ENCODE measurements around the gene PIK3C2G.
"Not testable (repeated sequence)": the region's sequence is repeated elsewhere in the genome, so short reads cannot be mapped to it uniquely, and the experiment has no call there.

Gene PIK3C2G

GRCh38 chr12:18632848-18633247 is 371.5 kb downstream of the PIK3C2G start:
- DNase-seq (ENCODE audit: low read depth in 3 of 3): no peak

- no peak for DNase-seq (ENCODE audit: low read depth in 3 of 3)
These were observed 373.1 kb downstream of the PIK3C2G start for GRCh38 chr12:18634382-18634781.

- DNase-seq (ENCODE audit: low read depth in 3 of 3): no peak
These were observed 379.1 kb downstream of the PIK3C2G start for GRCh38 chr12:18640321-18640955.

DNA sequence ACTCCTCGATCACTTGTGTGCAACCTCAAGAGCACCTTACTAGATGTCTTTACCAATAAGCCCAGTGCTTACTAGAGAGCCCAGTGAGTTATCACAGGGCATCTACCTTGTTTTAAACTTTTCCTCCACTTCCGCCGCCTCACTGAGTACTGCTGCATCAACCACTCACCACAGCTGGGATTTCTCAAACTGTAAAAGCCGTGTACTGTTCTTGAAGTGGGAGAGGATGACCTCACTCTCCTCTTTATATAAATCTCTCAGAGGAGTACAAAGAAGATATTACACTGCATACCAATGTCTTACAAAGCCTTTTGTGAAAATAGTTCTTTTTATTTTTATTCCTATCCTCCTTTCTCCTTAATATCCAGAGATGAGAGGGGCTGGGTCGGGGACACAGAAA is 382.4 kb downstream of the PIK3C2G start:
- no peak for DNase-seq (ENCODE audit: low read depth in 3 of 3)

DNA sequence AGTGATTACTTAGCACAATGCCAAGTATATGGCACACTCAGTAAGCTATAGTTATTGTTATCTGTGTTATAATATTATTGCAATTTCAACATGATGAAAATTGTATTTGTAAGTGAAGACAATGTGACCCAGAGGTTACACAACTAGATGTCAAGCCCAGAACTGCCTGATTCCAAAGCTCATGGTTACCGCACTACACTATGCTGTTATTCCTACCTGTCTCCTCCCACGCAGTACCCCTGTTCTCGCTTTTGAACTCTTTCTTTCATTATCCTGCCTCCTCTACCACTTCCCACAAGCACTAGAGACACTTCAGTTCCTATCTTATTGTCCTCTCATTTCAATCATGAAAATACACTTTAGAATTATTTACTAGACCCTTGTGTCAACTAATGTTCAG is 383.2 kb downstream of the PIK3C2G start:
- DNase-seq (ENCODE audit: low read depth in 3 of 3): no peak

- no peak for DNase-seq (ENCODE audit: low read depth in 3 of 3)
These were observed 385.1 kb downstream of the PIK3C2G start for GRCh38 chr12:18646286-18646890.

DNA sequence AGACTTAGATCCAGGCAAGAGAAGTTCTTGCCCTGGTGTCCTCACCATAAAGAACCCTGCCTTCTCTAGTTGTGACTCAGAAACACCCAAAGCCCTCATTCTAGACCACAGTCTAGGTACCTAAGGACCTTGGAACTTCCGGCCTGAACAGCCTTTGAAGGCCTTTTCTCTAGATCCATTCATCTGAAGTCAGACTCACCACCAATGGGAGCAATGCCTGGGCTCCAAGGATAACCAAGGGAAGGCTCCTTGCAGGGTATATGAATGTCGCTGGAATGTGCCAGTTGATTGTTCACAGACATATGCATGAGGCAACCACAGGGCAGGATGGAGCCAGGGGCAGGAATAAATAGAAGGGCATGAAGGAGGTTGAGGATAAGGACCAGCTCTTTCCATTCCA is 390.2 kb downstream of the PIK3C2G start:
- no peak for DNase-seq (ENCODE audit: low read depth in 3 of 3)

DNA sequence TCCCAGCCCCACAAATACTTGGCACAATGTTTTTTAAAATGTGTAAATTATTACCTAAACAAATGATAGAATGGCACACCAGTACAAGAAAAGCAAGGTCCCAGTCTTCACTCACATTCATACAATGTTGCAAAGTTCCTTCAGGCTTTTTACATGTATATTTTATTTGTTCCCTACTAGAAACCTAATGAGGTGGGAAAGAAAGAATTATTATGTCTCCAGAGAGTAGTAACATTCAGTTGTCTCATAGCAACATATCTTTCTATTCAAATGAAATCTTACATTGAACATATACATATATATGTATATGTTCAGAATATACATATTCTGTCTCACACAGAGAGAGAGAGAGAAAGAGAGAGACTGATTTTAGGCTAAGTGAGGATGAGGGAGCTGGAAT is 391.3 kb downstream of the PIK3C2G start:
- no peak for DNase-seq (ENCODE audit: low read depth in 3 of 3)

DNA sequence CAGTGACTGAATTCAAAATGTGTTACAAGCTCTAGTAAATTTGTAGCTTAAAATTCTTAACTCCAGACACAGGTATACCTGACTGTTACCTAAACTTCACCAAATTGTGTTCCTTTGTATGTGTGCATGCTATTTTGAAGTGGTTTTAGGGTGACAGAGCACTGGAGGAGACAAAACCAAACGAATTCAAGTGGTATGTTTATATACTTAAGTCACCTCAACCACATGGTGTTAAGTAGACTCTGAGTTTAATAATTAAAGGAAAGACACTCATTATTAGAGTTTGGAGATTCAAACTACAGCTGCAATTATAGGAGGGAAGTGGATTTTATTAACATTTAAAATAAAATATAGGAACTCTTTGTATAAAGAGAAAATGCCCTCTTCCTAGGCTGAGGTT is 392.1 kb downstream of the PIK3C2G start:
- no peak for DNase-seq (ENCODE audit: low read depth in 3 of 3)

GRCh38 chr12:18655351-18655750 is 394.0 kb downstream of the PIK3C2G start:
- DNase-seq (ENCODE audit: low read depth in 3 of 3): no peak

DNA sequence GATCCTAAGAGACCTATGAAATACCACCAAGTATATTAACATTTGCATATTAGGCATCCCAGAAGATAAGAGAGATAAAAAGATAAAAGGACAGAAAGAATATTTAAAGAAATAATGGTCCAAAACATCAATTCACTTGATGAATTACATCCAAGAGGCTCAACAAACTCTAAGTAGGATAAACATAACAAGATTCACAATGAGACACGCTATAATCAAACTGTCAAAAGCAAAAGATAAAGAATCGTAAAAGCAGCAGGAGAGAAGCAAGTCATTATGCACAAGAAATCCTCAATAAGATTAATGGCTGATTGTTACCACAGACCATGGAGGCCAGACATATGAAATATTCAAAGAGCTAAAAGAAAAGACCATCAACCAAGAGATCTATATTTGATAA is 396.9 kb downstream of the PIK3C2G start:
- DNase-seq (ENCODE audit: low read depth in 3 of 3): no peak

DNA sequence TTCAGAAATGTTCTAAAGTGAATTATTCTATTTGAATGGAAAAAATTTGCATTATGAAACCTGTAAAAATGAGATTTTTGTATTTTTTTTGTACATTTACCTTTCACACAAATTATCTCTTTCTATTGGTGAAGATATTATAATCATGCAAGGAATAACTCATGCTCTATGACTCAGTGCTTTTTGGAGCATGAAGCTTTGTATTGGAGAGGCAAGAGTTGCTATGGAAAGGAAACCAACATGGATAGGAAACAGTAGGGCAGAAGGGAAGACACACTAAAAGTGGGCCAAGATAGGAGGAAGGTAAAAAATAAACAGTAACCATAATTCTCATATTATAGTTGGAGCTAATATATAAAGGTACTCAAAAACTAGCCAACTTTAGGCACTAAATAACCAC is 397.5 kb downstream of the PIK3C2G start:
- no peak for DNase-seq (ENCODE audit: low read depth in 3 of 3)

- DNase-seq (ENCODE audit: low read depth in 3 of 3): no peak
These were observed 414.8 kb downstream of the PIK3C2G start for GRCh38 chr12:18676141-18676540.

DNA sequence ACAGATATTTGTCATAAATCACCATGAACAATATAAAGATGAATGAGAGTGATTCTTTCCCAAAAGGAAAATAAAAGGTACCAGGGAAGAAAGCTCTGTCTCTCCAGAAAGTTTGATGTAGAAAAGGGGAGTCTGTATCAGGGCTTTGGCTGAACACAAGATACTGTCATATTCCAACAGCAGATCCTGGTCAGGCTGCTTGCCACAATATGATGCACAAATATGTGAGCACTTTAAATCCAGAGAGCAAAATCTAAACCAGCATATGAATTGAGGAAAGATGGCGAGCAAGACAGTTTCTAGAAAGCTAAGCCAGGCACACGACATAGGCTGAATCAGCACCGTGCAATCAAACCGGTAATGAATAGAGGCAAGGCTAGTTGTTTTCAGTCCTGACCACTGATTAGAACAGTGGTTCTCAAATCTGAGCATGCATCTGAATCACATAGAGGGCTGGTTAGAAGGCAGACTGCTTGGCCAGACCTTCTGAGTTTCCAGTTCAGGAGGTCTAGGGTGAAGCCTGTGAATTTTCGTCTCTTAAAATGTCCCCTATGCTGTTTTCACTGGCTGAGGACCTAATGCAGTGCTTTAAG is 415.8 kb downstream of the PIK3C2G start:
- DNase-seq (ENCODE audit: low read depth in 3 of 3): no peak

- DNase-seq (ENCODE audit: low read depth in 3 of 3): no peak
These were observed 420.5 kb downstream of the PIK3C2G start for GRCh38 chr12:18681818-18682217.

DNA sequence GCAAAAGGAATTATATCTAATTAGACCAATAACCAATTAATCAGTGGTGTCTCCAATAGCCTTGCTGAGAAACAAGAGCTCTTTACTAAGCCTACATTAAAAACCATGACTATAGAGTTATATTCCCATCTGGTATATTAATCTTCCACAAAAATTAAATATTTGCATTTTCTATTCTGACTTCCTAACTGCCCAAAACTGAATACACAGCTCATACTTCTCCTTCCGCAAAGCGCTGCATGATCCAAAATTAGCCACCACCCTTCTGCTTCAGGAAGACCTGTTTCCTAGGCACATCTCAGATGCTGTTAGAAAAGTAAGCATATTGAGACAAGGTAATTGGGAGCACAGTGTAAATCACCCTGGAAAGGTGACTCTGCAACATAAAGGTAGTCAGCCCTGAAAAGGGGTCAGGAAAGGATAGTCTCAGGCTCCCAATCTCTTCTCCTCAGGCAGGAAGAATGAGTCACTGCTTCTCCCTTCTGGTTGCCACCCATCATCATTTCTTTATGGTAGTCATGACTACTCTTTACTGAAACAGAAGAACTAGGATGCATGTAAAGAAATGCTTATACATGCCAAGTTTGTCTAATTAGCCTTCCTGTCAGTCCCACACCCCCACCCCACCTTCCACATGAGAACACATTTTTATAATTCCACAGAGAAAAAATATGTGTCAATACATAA is 422.2 kb downstream of the PIK3C2G start:
- no peak for DNase-seq (ENCODE audit: low read depth in 3 of 3)

DNA sequence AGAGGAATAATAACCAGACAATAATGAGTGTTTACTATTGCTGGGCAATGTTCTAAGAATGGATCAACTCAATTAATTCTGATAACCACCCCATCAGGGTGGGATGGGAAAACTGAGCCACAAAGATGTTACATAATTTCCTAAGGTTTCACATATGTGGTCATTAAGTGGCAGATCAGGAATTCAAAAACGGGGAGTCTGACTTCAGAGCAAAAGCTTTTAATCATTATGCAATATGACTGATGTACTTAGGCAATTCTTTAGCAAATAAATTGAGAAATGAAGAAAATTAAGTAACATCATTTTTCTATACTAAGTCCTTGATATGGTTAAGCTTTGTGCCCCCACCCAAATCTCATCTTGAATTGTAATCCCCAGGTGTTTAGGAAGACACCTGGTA is 423.1 kb downstream of the PIK3C2G start:
- no peak for DNase-seq (ENCODE audit: low read depth in 3 of 3)

DNA sequence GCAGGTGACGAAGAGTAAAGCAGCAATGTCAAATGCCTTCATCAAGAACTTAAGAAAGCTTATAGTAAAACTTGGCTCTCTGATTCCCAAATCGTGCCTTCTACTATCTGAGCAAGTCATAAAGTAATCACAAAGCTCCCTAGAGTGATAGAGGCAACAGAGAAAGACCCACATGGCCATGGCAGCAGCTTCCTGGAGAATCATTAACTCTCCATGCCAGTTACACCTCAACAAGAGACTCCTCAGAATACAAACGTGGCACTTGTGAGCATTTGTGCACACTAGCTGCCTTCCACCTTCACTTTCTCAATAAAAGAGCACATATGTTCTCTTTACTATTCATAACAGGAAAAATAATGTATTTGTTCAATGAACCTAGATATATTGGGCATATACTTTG is 428.5 kb downstream of the PIK3C2G start:
- DNase-seq (ENCODE audit: low read depth in 3 of 3): no peak

DNA sequence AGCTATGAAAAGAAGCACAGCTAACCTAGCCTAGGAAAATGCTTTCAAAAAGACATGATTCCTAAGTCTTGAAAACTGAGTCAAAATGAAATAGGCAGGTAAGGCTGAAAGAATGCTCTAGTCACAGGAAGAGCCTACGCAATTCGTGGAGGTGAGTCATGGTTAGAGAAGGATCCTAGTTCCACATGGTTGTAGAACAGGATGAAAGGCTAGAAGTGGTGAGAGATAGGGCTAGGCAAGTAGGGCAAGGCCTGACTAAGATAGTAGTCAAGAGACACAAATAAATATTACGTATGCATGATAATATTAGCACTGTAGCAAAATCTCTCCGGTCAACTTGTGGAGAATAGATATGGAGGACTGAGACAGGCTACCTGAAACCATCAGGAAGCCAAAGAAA is 429.3 kb downstream of the PIK3C2G start:
- DNase-seq (ENCODE audit: low read depth in 3 of 3): no peak

DNA sequence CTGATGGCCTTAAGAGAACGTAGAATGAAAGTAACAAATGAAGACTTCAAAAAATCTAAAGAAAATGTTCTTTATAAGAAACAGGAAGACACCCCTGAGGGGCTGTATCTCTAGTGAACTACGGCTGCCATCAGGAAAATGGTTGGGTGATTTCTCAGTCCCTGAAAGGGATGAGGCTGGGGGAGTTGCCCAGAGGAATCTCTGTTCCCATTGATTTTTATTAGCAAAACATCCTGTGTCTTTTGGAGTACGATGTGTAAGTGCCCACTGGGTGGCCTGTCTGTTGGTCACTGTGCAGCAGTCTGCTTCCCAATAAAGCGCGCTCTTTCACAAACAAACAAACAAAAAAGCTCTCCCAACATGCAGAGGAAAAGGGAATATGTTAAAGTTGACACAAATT is 432.7 kb downstream of the PIK3C2G start:
- DNase-seq (ENCODE audit: low read depth in 3 of 3): not testable (repeated sequence)

GRCh38 chr12:18696971-18697602 is 435.8 kb downstream of the PIK3C2G start:
- DNase-seq (ENCODE audit: low read depth in 3 of 3): no peak
